ACC112 (cell line): ENCODE results near the gene CNIH1.
"Not testable (repeated sequence)": the region's sequence is repeated elsewhere in the genome, so short reads cannot be mapped to it uniquely, and the experiment has no call there.

Source experiments
- H2AFZ ChIP-seq: fragments of 200-600 bp; sonication (generic); one replicate; pipeline ENCODE4 v1.6.0; 2017; ENCODE audit warnings: antibody characterized with exemption, low read length; ENCODE audit not compliant: unreplicated experiment
- H3K27ac ChIP-seq: fragments of 200-600 bp; sonication (generic); 2 replicates; pipeline ENCODE4 v1.5.1; 2014; ENCODE audit warnings: low read depth, mild to moderate bottlenecking, antibody characterized with exemption, low read length, moderate library complexity
- H3K27me3 ChIP-seq: fragments of 200-600 bp; sonication (generic); 2 replicates; pipeline ENCODE4 v1.6.1; 2014; ENCODE audit warnings: mild to moderate bottlenecking, antibody characterized with exemption, low read length, moderate library complexity, mixed read lengths; ENCODE audit not compliant: insufficient read depth
- H3K36me3 ChIP-seq: fragments of 200-600 bp; sonication (generic); 2 replicates; pipeline ENCODE4 v1.6.1; 2016; ENCODE audit warnings: mild to moderate bottlenecking, antibody characterized with exemption, low read length, moderate library complexity, mixed read lengths; ENCODE audit not compliant: insufficient read depth
- H3K4me1 ChIP-seq: fragments of 200-600 bp; sonication (generic); one replicate; pipeline ENCODE4 v1.6.1; 2016; ENCODE audit warnings: low read length, mixed read lengths; ENCODE audit not compliant: insufficient read depth, unreplicated experiment, control insufficient read depth
- H3K4me3 ChIP-seq: fragments of 200-600 bp; sonication (generic); 2 replicates; pipeline ENCODE4 v1.5.1; 2014; ENCODE audit warnings: mild to moderate bottlenecking, low read depth, low read length
- H3K79me2 ChIP-seq: fragments of 200-600 bp; sonication (generic); one replicate; pipeline ENCODE4 v1.6.0; 2016; ENCODE audit warnings: low read length; ENCODE audit not compliant: control insufficient read depth, unreplicated experiment, insufficient read depth

The CNIH1 gene

GRCh38 chr14:54451121-54451601, 10.0 kb upstream of the CNIH1 start:
- no peaks in the 10 kb centered on the region for H3K27me3 ChIP-seq
- H3K4me1 ChIP-seq, result peaks cover 32% of the 10 kb centered on the region
- peak overlapping the region; percentile 16 for H2AFZ ChIP-seq
- H3K79me2 ChIP-seq, result no peaks in the 10 kb centered on the region
- H3K36me3 ChIP-seq, result no peaks in the 10 kb centered on the region
- no peak overlapping the region for H3K27ac ChIP-seq
- no peak overlapping the region for H3K4me3 ChIP-seq

- Histone ChIP-seq H3K79me2 (no peaks in the 10 kb centered on the region), H3K27ac (no peak overlapping the region), H3K27me3 (no peaks in the 10 kb centered on the region), H3K4me1 (peaks cover 35% of the 10 kb centered on the region), H2AFZ (peak overlapping the region; percentile 16), H3K36me3 (no peaks in the 10 kb centered on the region), H3K4me3 (no peak overlapping the region)
Observed at GRCh38 chr14:54450535-54450934, 9.4 kb upstream of the CNIH1 start.

GRCh38 chr14:54447231-54447692, 6.1 kb upstream of the CNIH1 start:
- H3K27me3 ChIP-seq, result no peaks in the 10 kb centered on the region
- peak overlapping the region; percentile 71 for H3K27ac ChIP-seq
- peaks cover 27% of the 10 kb centered on the region for H3K4me1 ChIP-seq
- no peaks in the 10 kb centered on the region for H3K79me2 ChIP-seq
- H3K36me3 ChIP-seq, result no peaks in the 10 kb centered on the region
- H3K4me3 ChIP-seq, result no peak overlapping the region; the same call in 1 of the 2 replicates
- H2AFZ ChIP-seq, result no peak overlapping the region

GRCh38 chr14:54446161-54446693, 5.1 kb upstream of the CNIH1 start:
- Histone ChIP-seq H3K79me2 (no peaks in the 10 kb centered on the region), H2AFZ (no peak overlapping the region), H3K27ac (peak overlapping the region; percentile 71; the same call in 1 of the 2 replicates), H3K27me3 (no peaks in the 10 kb centered on the region), H3K4me1 (peaks cover 33% of the 10 kb centered on the region), H3K4me3 (no peak overlapping the region), H3K36me3 (no peaks in the 10 kb centered on the region)

GRCh38 chr14:54444681-54445080, 3.5 kb upstream of the CNIH1 start:
- Histone ChIP-seq H3K4me1 (peaks cover 21% of the 10 kb centered on the region), H3K36me3 (no peaks in the 10 kb centered on the region), H3K27ac (no peak overlapping the region), H3K4me3 (no peak overlapping the region), H3K27me3 (no peaks in the 10 kb centered on the region), H2AFZ (no peak overlapping the region), H3K79me2 (peaks cover 15% of the 10 kb centered on the region)

GRCh38 chr14:54443981-54444380, 2.8 kb upstream of the CNIH1 start:
- Histone ChIP-seq H3K27ac (no peak overlapping the region), H3K4me3 (no peak overlapping the region), H2AFZ (no peak overlapping the region), H3K79me2 (peaks cover 22% of the 10 kb centered on the region), H3K36me3 (no peaks in the 10 kb centered on the region), H3K27me3 (no peaks in the 10 kb centered on the region), H3K4me1 (peaks cover 21% of the 10 kb centered on the region)

GRCh38 chr14:54442961-54443360, 1.8 kb upstream of the CNIH1 start:
- H3K4me1 ChIP-seq, result peaks cover 28% of the 10 kb centered on the region
- H3K79me2 ChIP-seq, result peaks cover 32% of the 10 kb centered on the region
- H3K4me3 ChIP-seq, H3K36me3 ChIP-seq, H3K27me3 ChIP-seq, H2AFZ ChIP-seq, H3K27ac ChIP-seq: not testable (repeated sequence)

GRCh38 chr14:54440476-54440872, 700 bp downstream of the CNIH1 start:
- peak overlapping the region; percentile 96 for H3K27ac ChIP-seq
- H3K79me2 ChIP-seq, result peaks cover 55% of the 10 kb centered on the region
- H3K27me3 ChIP-seq, result no peaks in the 10 kb centered on the region
- H3K4me1 ChIP-seq, result peaks cover 32% of the 10 kb centered on the region
- peak overlapping the region; percentile 100 for H3K4me3 ChIP-seq
- H2AFZ ChIP-seq, result peak overlapping the region; percentile 94
- no peaks in the 10 kb centered on the region for H3K36me3 ChIP-seq

- no peaks in the 10 kb centered on the region for H3K36me3 ChIP-seq
- no peak overlapping the region for H2AFZ ChIP-seq
- no peaks in the 10 kb centered on the region for H3K27me3 ChIP-seq
- H3K4me3 ChIP-seq, result peak overlapping the region; percentile 100
- peaks cover 60% of the 10 kb centered on the region for H3K79me2 ChIP-seq
- H3K4me1 ChIP-seq, result peaks cover 36% of the 10 kb centered on the region
- H3K27ac ChIP-seq, result peak overlapping the region; percentile 96
Observed at GRCh38 chr14:54440037-54440436, 1.1 kb downstream of the CNIH1 start.

- H3K36me3 ChIP-seq, result no peaks in the 10 kb centered on the region
- H3K27me3 ChIP-seq, result no peaks in the 10 kb centered on the region
- H3K4me1 ChIP-seq, result peaks cover 40% of the 10 kb centered on the region
- no peak overlapping the region for H3K27ac ChIP-seq
- no peak overlapping the region for H3K4me3 ChIP-seq
- H3K79me2 ChIP-seq, result peaks cover 73% of the 10 kb centered on the region
- no peak overlapping the region for H2AFZ ChIP-seq
Observed at GRCh38 chr14:54438703-54439102, 2.5 kb downstream of the CNIH1 start.

- H3K27ac ChIP-seq, H3K27me3 ChIP-seq, H3K4me3 ChIP-seq, H3K36me3 ChIP-seq, H2AFZ ChIP-seq: not testable (repeated sequence)
- H3K79me2 ChIP-seq, result peaks cover 80% of the 10 kb centered on the region
- H3K4me1 ChIP-seq, result peaks cover 40% of the 10 kb centered on the region
Observed at GRCh38 chr14:54437954-54438353, 3.2 kb downstream of the CNIH1 start.
